Sigmoid colon (tissue), 7 donors: ENCODE measurements around the gene ARHGAP22. TPM values are rescaled to one million over a fixed set of nuclear protein-coding genes. Genes with fewer than 3 reads are reported as not detected.

Experiments used
- DNase-seq: peaks from one replicate; pipeline ENCODE4 v3.0.0-alpha.2; 2019
- H3K27ac ChIP-seq, 4 donors: fragments of 200-600 bp; sonication (generic); one replicate each; pipeline ENCODE4 v1.5.1; 2016 to 2019; ENCODE audit warnings: mild to moderate bottlenecking in 1 of 4
- H3K27me3 ChIP-seq, 3 donors: fragments of 200-600 bp; sonication (generic); one replicate each; pipeline ENCODE4 v1.5.1; 2019; ENCODE audit warnings: mild to moderate bottlenecking in 1 of 3
- H3K36me3 ChIP-seq, 4 donors: fragments of 200-600 bp; sonication (generic); one replicate each; pipeline ENCODE4 v1.5.1; 2016 to 2019
- H3K4me1 ChIP-seq, 4 donors: fragments of 200-600 bp; sonication (generic); one replicate each; pipeline ENCODE4 v1.5.1; 2017 to 2019
- H3K4me3 ChIP-seq, 4 donors: fragments of 200-600 bp; sonication (generic); one replicate each; pipeline ENCODE4 v1.5.1; 2017 to 2019; ENCODE audit warnings: mild to moderate bottlenecking in 2 of 4, moderate library complexity in 1 of 4
- H3K9me3 ChIP-seq, 4 donors: fragments of 200-600 bp in 3 of 4; sonication (generic) in 3 of 4; one replicate each; pipeline versions ENCODE4 v1.5.1 to v1.6.1; 2013 to 2019
- EP300 ChIP-seq, 4 donors: sonication (generic); formaldehyde crosslinking; IDR thresholded peaks; one replicate each; pipeline ENCODE4 v1.6.1; 2017; ENCODE audit warnings: antibody characterized with exemption in 4 of 4
- POLR2A ChIP-seq, 2 donors: fragments of 450-650 bp; IDR thresholded peaks; one replicate each; pipeline ENCODE4 v1.6.1; 2016; ENCODE audit warnings: antibody characterized with exemption in 2 of 2, mild to moderate bottlenecking in 2 of 2, moderate library complexity in 2 of 2
- POLR2AphosphoS5 ChIP-seq, 4 donors: sonication (generic); formaldehyde crosslinking; IDR thresholded peaks; one replicate each; pipeline ENCODE4 v1.6.1; 2017; ENCODE audit warnings: antibody characterized with exemption in 4 of 4
- WGBS, 2 donors: extraction: QIAGEN DNeasy Blood & Tissue Kit; methylation state at CpG; one replicate each; pipeline ENCODE4 v1.1.7; 2013; 5-methylcytosine and 5-hydroxymethylcytosine counted together
- intact Hi-C: fragments of 100-400 bp; cut with DNase I; formaldehyde crosslinking; loops from one replicate; pipeline ENCODE4 v1.15.1; 2023
- polyA plus RNA-seq, 3 donors: library from polyadenylated mRNA; stranded (reverse); fragments of 200-250 nt; gene quantifications; one replicate each; pipeline ENCODE4 v1.2.3, GENCODE V29; 2013
- total RNA-seq, 4 donors: library from RNA; depleted of rRNA; stranded (reverse); fragments of >200 nt; gene quantifications; one replicate each; pipeline ENCODE4 v1.1.0, GENCODE V29; 2016
- TF ChIP-seq, protein P1 (sequence below), 4 experiments: fragments of 450-650 bp in 3 of 4; fragments of 200-600 bp in 1 of 4; IDR thresholded peaks; one replicate each; pipeline ENCODE4 v1.5.1; 2016 to 2019; ENCODE audit warnings: antibody characterized with exemption in 4 of 4, mild to moderate bottlenecking in 3 of 4, moderate library complexity in 2 of 4
- donor health status: healthy with polysubstance abuse.
- donor health status: Bipolar disorder and iron deficiency.
- donor health status: healthy.

The ARHGAP22 gene
- total and polyA plus RNA-seq, 7 donors, result 1.2 to 6.4 (median 3.1) TPM

DNA sequence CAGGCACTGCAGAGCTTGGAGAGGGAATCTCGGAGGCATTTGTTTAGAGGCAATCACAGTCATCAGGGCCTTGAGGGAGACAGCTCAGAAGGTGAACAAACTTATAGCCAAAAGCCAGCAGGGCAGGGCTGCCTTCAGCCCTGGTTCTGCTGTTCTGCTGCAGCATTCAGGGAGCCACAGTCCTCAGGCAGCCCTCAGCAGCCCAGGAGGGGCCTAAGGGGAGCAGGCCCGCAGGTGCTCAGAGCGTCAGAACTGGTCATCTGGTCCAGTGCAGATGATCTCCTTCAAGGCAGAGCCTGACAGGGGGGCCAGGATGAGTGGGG, 84.7 kb downstream of the ARHGAP22 start:
- no peak overlapping the region for H3K4me3 ChIP-seq
- H3K4me1 ChIP-seq, result peaks cover 0 to 28% (median 18%) of the 10 kb centered on the region in 4 donors
- TF ChIP-seq, protein P1, sequence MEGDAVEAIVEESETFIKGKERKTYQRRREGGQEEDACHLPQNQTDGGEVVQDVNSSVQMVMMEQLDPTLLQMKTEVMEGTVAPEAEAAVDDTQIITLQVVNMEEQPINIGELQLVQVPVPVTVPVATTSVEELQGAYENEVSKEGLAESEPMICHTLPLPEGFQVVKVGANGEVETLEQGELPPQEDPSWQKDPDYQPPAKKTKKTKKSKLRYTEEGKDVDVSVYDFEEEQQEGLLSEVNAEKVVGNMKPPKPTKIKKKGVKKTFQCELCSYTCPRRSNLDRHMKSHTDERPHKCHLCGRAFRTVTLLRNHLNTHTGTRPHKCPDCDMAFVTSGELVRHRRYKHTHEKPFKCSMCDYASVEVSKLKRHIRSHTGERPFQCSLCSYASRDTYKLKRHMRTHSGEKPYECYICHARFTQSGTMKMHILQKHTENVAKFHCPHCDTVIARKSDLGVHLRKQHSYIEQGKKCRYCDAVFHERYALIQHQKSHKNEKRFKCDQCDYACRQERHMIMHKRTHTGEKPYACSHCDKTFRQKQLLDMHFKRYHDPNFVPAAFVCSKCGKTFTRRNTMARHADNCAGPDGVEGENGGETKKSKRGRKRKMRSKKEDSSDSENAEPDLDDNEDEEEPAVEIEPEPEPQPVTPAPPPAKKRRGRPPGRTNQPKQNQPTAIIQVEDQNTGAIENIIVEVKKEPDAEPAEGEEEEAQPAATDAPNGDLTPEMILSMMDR (IDR thresholded peaks at IDR 0.05), result no peak
- TF ChIP-seq POLR2AphosphoS5 (IDR thresholded peaks at IDR 0.05), result no peak
- TF ChIP-seq EP300 (IDR thresholded peaks at IDR 0.05), result no peak
- no peak overlapping the region for H3K27ac ChIP-seq
- no peaks in the 10 kb centered on the region for H3K27me3 ChIP-seq
- 76 to 83% methylated on average over 3 of the region's 3 CpGs for WGBS, 2 donors
- DNase-seq, result no peak
- intact Hi-C loops, result no loop called here
- peaks cover 0 to 6% (median 0%) of the 10 kb centered on the region in 4 donors for H3K9me3 ChIP-seq
- H3K36me3 ChIP-seq, result no peaks in the 10 kb centered on the region

DNA sequence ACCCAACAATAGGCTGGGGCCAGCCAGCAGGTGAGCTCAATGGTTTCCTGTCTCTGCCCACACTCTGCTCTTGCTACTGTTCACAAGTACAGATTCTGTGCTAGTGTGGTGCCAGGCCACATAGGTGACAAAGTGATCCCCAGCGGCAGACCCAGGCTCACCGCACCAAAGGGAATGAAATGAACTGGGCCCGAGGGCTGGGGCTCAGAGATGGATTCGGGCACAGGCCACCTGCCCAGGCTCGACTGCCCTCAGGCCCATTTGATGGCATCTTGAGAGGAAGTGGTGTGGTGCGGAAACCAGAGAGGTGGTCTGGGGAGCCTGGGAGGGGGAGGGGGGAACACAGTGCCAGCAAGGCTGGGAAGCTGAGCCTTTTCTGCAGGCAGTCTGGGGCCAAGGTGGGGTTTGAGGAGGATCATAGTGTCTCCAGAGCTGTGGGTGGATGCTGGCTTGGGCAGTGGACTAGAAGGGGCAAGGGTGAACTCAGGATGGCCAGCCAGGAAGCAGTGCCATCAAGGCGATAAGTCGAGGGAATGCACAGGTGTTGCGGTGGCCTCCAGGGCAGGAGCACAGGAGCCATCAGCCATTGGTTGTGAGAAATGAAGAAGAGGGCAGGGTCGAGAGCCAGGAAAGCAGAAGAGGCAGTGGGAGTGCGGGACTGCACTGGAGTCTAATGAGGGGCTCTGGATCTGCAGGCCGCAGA, 85.2 kb downstream of the ARHGAP22 start:
- TF ChIP-seq EP300 (IDR thresholded peaks at IDR 0.05), result no peak
- no peak for TF ChIP-seq POLR2AphosphoS5 (IDR thresholded peaks at IDR 0.05)
- TF ChIP-seq, protein P1 (IDR thresholded peaks at IDR 0.05), result no peak
- TF ChIP-seq POLR2A (IDR thresholded peaks at IDR 0.05), result no peak
- no peak overlapping the region for H3K27ac ChIP-seq
- peaks cover 0 to 6% (median under 1%) of the 10 kb centered on the region in 4 donors for H3K9me3 ChIP-seq
- intact Hi-C loops, result no loop called here
- H3K27me3 ChIP-seq, result no peaks in the 10 kb centered on the region
- 67 to 82% methylated on average over 12 of the region's 12 CpGs for WGBS, 2 donors
- DNase-seq, result peak; percentile 50
- H3K36me3 ChIP-seq, result no peaks in the 10 kb centered on the region
- no peak overlapping the region for H3K4me3 ChIP-seq
- peaks cover 0 to 26% (median 18%) of the 10 kb centered on the region in 4 donors for H3K4me1 ChIP-seq

DNA sequence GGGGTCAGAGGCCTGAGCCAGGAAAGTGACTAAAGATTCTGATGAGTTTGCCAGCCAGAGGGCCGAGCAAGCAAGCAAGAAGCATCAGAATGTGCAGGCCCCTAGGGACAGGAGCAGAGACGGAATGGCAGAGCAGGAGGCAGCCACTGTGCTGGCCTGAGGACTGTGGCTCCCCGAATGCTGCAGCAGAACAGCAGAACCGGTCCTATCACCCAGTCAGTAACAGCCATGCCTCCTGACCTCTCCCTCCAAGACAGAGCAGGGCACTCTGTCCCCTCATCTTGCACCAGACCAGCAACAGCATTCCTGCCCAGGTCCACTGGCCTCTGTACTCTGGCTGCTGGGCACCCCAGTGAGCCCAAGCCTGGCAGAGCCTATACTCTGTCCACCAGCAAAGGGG, 85.9 kb downstream of the ARHGAP22 start:
- Histone ChIP-seq H3K9me3 (peaks cover 0 to 6% (median 2%) of the 10 kb centered on the region in 4 donors), H3K27me3 (no peaks in the 10 kb centered on the region), H3K4me3 (no peak overlapping the region), H3K4me1 (peaks cover 0 to 22% (median 17%) of the 10 kb centered on the region in 4 donors), H3K27ac (no peak overlapping the region), H3K36me3 (no peaks in the 10 kb centered on the region)
- intact Hi-C loops, result no loop called here
- TF ChIP-seq EP300 (IDR thresholded peaks at IDR 0.05) (no peak), POLR2A (IDR thresholded peaks at IDR 0.05) (no peak), POLR2AphosphoS5 (IDR thresholded peaks at IDR 0.05) (no peak)
- TF ChIP-seq, protein P1 (IDR thresholded peaks at IDR 0.05), result no peak
- no peak for DNase-seq
- 79% methylated on average over 4 of the region's 4 CpGs for WGBS, 2 donors

DNA sequence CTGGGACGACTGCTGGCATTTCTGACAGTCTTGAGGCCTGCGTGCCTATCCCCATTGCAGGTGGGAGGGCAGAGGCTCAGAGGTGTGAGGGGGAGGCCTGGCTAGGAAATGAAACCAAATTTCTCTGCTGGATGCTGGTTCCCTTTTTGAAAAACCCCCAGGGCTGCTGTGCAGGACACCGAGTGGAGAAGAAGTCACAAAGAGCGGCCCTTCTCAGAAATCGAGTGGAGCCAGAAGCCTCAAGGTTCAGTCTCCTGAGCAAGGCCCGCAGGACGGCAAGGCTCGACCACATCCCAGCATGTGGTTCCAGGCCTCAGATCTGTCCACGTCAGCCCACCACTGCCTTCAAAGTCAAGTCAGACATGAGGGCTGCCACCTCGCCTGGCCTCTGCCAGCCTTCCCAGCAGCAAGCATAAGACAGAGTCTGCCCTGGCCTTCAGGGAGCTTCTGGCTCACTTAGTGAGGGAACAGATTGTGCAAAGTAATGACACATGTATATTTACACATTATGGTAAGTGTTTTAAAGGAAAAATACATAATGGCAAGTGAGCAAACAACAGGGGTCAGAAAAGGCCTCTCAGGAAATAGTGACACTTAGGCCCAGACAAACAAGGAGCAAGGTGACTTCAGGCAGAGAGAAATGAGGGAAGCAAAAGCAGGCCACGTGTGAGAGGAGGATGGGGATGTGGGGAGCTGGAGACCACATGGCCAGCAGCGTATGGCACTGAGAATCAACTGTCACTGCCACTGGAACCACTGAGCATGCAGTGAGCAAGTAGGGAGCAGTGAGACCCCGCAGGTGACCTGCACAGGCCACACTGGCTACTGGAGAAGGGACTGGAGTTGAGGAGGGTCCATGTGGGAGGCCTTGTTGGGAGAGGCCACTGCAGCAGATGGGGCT, 86.7 kb downstream of the ARHGAP22 start:
- H3K36me3 ChIP-seq, result no peaks in the 10 kb centered on the region
- no peak overlapping the region for H3K4me3 ChIP-seq
- H3K4me1 ChIP-seq, result peaks cover 0 to 14% (median 10%) of the 10 kb centered on the region in 4 donors
- intact Hi-C loops, result no loop called here
- peaks cover 0 to 6% (median 3%) of the 10 kb centered on the region in 4 donors for H3K9me3 ChIP-seq
- H3K27ac ChIP-seq, result no peak overlapping the region
- H3K27me3 ChIP-seq, result no peaks in the 10 kb centered on the region
- TF ChIP-seq POLR2A (IDR thresholded peaks at IDR 0.05) (no peak), EP300 (IDR thresholded peaks at IDR 0.05) (no peak), POLR2AphosphoS5 (IDR thresholded peaks at IDR 0.05) (no peak)
- TF ChIP-seq, protein P1 (IDR thresholded peaks at IDR 0.05), result no peak
- no peak for DNase-seq
- WGBS, 2 donors, result 69 to 84% methylated on average over 13 of the region's 13 CpGs
